ENCODE data around the gene MISP.
A peak's percentile ranks its signal among the peaks of the same experiment; 100 is the strongest.

Gene MISP

GRCh38 chr19:748274-748598 is 2.7 kb upstream of the MISP start:
- DNase-seq: no peak

GRCh38 chr19:749811-750210 is 1.1 kb upstream of the MISP start:
- DNase-seq: no peak

GRCh38 chr19:751501-752341 is 809 bp downstream of the MISP start:
- DNase-seq: no peak

- DNase-seq: no peak
Measured at GRCh38 chr19:752652-753517, 2.0 kb downstream of the MISP start.

GRCh38 chr19:754530-754929 is 3.6 kb downstream of the MISP start:
- DNase-seq: no peak

GRCh38 chr19:755063-755462 is 4.2 kb downstream of the MISP start:
- DNase-seq: no peak

- DNase-seq: no peak
Measured at GRCh38 chr19:756236-756635, 5.3 kb downstream of the MISP start.

- no peak for DNase-seq
Measured at GRCh38 chr19:756821-757688, 6.1 kb downstream of the MISP start.

- DNase-seq: no peak
Measured at GRCh38 chr19:757811-758668, 7.1 kb downstream of the MISP start.

- DNase-seq: no peak
Measured at GRCh38 chr19:763181-763580, 12.3 kb downstream of the MISP start.

GRCh38 chr19:763869-764268 is 13.0 kb downstream of the MISP start:
- no peak for DNase-seq

- DNase-seq: no peak
Measured at GRCh38 chr19:764301-764700, 13.4 kb downstream of the MISP start.

GRCh38 chr19:765179-765738 is 14.3 kb downstream of the MISP start:
- DNase-seq: no peak

- DNase-seq: no peak
Measured at GRCh38 chr19:768424-768823, 17.5 kb downstream of the MISP start.

- no peak for DNase-seq
Measured at GRCh38 chr19:769616-770015, 18.7 kb downstream of the MISP start.

GRCh38 chr19:771332-771785 is 20.4 kb downstream of the MISP start:
- DNase-seq: peak in 1 of 2 experiments; percentile 11

- DNase-seq: no peak
Measured at GRCh38 chr19:772063-772462, 21.2 kb downstream of the MISP start.

GRCh38 chr19:772730-773436 is 22.0 kb downstream of the MISP start:
- DNase-seq: no peak

- DNase-seq: no peak
Measured at GRCh38 chr19:776549-776948, 25.6 kb downstream of the MISP start.

- DNase-seq: no peak
Measured at GRCh38 chr19:778910-779653, 28.2 kb downstream of the MISP start.
